PFSK-1 (cell line): Measurements from ENCODE around the gene COX19.

Source experiments
- FOXP2 ChIP-seq: optimal IDR thresholded peaks from 2 replicates; pipeline ENCODE3; 2011; ENCODE audit warnings: borderline replicate concordance, control low read depth, inconsistent platforms; ENCODE audit not compliant: insufficient read depth; ENCODE audit errors: extremely low read length, extremely low read depth
- POLR2AphosphoS5 ChIP-seq: IDR thresholded peaks from 2 replicates; pipeline ENCODE4 v1.6.1; 2012; ENCODE audit warnings: low read depth, mild to moderate bottlenecking, control low read depth, low read length, moderate library complexity
- SIN3A ChIP-seq: IDR thresholded peaks from 2 replicates; pipeline ENCODE4 v1.6.1; 2012; ENCODE audit warnings: mild to moderate bottlenecking, low read length, moderate library complexity, borderline replicate concordance; ENCODE audit not compliant: insufficient read depth
- TAF1 ChIP-seq: IDR thresholded peaks from 2 replicates; pipeline ENCODE4 v1.6.1; 2012; ENCODE audit warnings: low read length, control low read depth, borderline replicate concordance; ENCODE audit not compliant: insufficient read depth
- TF ChIP-seq, protein P1 (sequence below), 2 experiments: IDR thresholded peaks; 2 replicates each; pipeline versions ENCODE4 v1.6.1 to v1.8.0; 2011 to 2012; ENCODE audit warnings: low read depth in 2 of 2, low read length in 2 of 2, control low read depth in 1 of 2, inconsistent platforms in 1 of 2, mild to moderate bottlenecking in 1 of 2, moderate library complexity in 1 of 2; ENCODE audit not compliant: insufficient read depth in 1 of 2

The COX19 gene

DNA sequence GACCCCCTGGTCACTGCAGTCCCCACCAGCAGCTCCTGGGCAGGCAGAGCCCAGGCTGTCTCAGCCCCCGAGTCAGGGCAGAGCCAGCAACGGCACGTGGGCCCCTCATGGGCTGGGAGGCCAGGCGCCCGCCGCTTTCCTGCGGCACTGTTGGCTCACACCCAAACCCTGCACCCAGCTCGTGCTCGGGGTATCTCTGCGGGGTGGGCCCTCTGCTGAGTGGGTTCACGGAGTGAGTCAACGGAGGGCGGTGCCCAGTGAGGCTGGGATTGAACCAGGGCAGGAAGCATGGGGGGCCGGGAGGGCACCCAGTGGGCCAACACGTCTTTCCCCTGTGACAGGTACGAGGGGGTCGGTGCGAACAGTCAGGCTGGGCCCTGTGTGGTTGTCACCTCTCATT lies 49.7 kb downstream of the COX19 start:
- TF ChIP-seq TAF1 (no peak), POLR2AphosphoS5 (no peak), FOXP2 (no peak), SIN3A (no peak)
- TF ChIP-seq, protein P1, sequence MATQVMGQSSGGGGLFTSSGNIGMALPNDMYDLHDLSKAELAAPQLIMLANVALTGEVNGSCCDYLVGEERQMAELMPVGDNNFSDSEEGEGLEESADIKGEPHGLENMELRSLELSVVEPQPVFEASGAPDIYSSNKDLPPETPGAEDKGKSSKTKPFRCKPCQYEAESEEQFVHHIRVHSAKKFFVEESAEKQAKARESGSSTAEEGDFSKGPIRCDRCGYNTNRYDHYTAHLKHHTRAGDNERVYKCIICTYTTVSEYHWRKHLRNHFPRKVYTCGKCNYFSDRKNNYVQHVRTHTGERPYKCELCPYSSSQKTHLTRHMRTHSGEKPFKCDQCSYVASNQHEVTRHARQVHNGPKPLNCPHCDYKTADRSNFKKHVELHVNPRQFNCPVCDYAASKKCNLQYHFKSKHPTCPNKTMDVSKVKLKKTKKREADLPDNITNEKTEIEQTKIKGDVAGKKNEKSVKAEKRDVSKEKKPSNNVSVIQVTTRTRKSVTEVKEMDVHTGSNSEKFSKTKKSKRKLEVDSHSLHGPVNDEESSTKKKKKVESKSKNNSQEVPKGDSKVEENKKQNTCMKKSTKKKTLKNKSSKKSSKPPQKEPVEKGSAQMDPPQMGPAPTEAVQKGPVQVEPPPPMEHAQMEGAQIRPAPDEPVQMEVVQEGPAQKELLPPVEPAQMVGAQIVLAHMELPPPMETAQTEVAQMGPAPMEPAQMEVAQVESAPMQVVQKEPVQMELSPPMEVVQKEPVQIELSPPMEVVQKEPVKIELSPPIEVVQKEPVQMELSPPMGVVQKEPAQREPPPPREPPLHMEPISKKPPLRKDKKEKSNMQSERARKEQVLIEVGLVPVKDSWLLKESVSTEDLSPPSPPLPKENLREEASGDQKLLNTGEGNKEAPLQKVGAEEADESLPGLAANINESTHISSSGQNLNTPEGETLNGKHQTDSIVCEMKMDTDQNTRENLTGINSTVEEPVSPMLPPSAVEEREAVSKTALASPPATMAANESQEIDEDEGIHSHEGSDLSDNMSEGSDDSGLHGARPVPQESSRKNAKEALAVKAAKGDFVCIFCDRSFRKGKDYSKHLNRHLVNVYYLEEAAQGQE (IDR thresholded peaks at IDR 0.05; ENCODE audit: insufficient read depth in 1 of 2, low read depth in 2 of 2, low read length in 2 of 2) = no peak

DNA sequence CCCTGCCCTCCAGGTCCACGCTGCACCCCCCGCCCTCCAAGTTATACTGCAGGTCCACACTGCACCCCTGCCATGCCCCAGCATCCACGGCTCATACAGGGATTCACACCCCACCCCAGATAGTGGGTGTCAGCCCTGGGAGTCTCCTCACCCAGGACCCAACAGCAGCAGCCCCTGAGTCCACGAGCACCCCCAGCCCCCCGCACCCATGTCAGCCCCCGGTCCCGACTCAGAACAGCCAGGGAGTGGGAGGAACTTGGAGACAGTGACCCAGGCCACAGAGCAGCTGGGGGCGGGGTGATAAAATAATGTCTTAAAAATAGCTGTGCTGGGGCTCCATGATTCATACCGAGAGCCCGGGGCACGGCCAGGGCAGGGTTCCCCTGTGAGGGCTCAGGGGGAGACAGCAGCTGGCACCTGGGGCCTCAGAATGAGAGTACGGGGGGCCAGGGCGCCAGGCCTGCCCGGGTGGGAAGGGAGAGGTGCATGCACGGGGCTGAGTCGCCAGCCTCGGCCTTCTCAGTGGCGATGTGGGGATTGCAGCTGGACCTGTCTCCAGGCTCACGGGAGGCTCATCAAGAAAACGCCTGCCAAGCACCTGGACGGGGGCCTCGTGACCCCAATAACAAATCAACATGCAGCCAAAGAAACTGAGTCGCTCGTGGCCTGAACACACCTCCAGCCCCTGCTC lies 50.7 kb downstream of the COX19 start:
- no peak for TF ChIP-seq SIN3A
- no peak for TF ChIP-seq POLR2AphosphoS5
- TF ChIP-seq TAF1 = no peak
- TF ChIP-seq, protein P1 (IDR thresholded peaks at IDR 0.05; ENCODE audit: insufficient read depth in 1 of 2, low read depth in 2 of 2, low read length in 2 of 2) = no peak
- no peak for TF ChIP-seq FOXP2

GRCh38 chr7:923108-924041 lies 52.0 kb downstream of the COX19 start:
- TF ChIP-seq FOXP2 = peak; percentile 23
- TF ChIP-seq POLR2AphosphoS5 = no peak
- no peak for TF ChIP-seq TAF1
- TF ChIP-seq, protein P1 (IDR thresholded peaks at IDR 0.05; ENCODE audit: insufficient read depth in 1 of 2, low read depth in 2 of 2, low read length in 2 of 2) = peak in 1 of 2 experiments; percentile 25; a peak in 1 of 4 replicates
- TF ChIP-seq SIN3A = no peak

GRCh38 chr7:922334-923107 lies 52.8 kb downstream of the COX19 start:
- TF ChIP-seq TAF1 (no peak), POLR2AphosphoS5 (no peak), SIN3A (no peak), FOXP2 (no peak)
- TF ChIP-seq, protein P1 (IDR thresholded peaks at IDR 0.05; ENCODE audit: insufficient read depth in 1 of 2, low read depth in 2 of 2, low read length in 2 of 2) = no peak
